C1 segment of cervical spinal cord (tissue), 14 donors: Measurements from ENCODE around the gene AMN.
"Not testable (repeated sequence)": the region's sequence is repeated elsewhere in the genome, so short reads cannot be mapped to it uniquely, and the experiment has no call there.

Source experiments
- DNase-seq, 14 donors: peaks; one replicate each; lab custom pipeline; 2025; lab: John Stamatoyannopoulos, UW

AMN gene

GRCh38 chr14:102911991-102912761, 10.3 kb upstream of the AMN start:
- no peak for DNase-seq

- DNase-seq: no peak
Observed at GRCh38 chr14:102913341-102914211, 8.9 kb upstream of the AMN start.

GRCh38 chr14:102914474-102915291, 7.8 kb upstream of the AMN start:
- DNase-seq: no peak

- DNase-seq: no peak
Observed at GRCh38 chr14:102915292-102916110, 7.0 kb upstream of the AMN start.

- DNase-seq: no peak
Observed at GRCh38 chr14:102916347-102917055, 6.0 kb upstream of the AMN start.

- no peak for DNase-seq
Observed at GRCh38 chr14:102917056-102917385, 5.4 kb upstream of the AMN start.

GRCh38 chr14:102917469-102918211, 4.8 kb upstream of the AMN start:
- DNase-seq: peak in 5 of 14 donors; percentile 13 to 45 (median 22)

GRCh38 chr14:102918438-102918837, 4.0 kb upstream of the AMN start:
- DNase-seq: no peak

GRCh38 chr14:102920273-102920997, 2.0 kb upstream of the AMN start:
- DNase-seq: no peak

GRCh38 chr14:102920998-102921304, 1.5 kb upstream of the AMN start:
- no peak for DNase-seq

- DNase-seq: no peak
Observed at GRCh38 chr14:102923201-102923924, 900 bp downstream of the AMN start.

- DNase-seq: no peak
Observed at GRCh38 chr14:102923925-102924486, 1.5 kb downstream of the AMN start.

GRCh38 chr14:102924632-102925588, 2.4 kb downstream of the AMN start:
- DNase-seq: no peak

GRCh38 chr14:102925646-102926045, 3.2 kb downstream of the AMN start:
- DNase-seq: no peak

GRCh38 chr14:102926104-102926503, 3.6 kb downstream of the AMN start:
- DNase-seq: no peak

GRCh38 chr14:102926840-102927239, 4.4 kb downstream of the AMN start:
- DNase-seq: not testable (repeated sequence)

- DNase-seq: no peak
Observed at GRCh38 chr14:102927346-102927877, 4.9 kb downstream of the AMN start.
